ENCODE measurements around the gene MSI2.

MSI2 gene

GRCh38 chr17:57639381-57639780 lies 383.1 kb downstream of the MSI2 start:
- no peaks in the 10 kb centered on the region for H3K27me3 ChIP-seq (ENCODE audit: insufficient read depth, low read length)
- peaks cover 14% of the 10 kb centered on the region for H3K36me3 ChIP-seq (ENCODE audit: insufficient read depth, low read length)
- no peaks in the 10 kb centered on the region for H3K9me3 ChIP-seq (ENCODE audit: low read length)
- H2AFZ ChIP-seq (ENCODE audit: low read depth, low read length) = no peak overlapping the region
- H3K4me3 ChIP-seq (ENCODE audit: low read length) = no peak overlapping the region
- peaks cover 8% of the 10 kb centered on the region for H3K4me1 ChIP-seq (ENCODE audit: insufficient read depth, low read length)

GRCh38 chr17:57640079-57640478 lies 383.8 kb downstream of the MSI2 start:
- Histone ChIP-seq H3K4me1 (ENCODE audit: insufficient read depth, low read length) (peaks cover 8% of the 10 kb centered on the region), H3K9me3 (ENCODE audit: low read length) (no peaks in the 10 kb centered on the region), H3K27me3 (ENCODE audit: insufficient read depth, low read length) (no peaks in the 10 kb centered on the region), H3K36me3 (ENCODE audit: insufficient read depth, low read length) (peaks cover 16% of the 10 kb centered on the region), H3K4me3 (ENCODE audit: low read length) (no peak overlapping the region), H2AFZ (ENCODE audit: low read depth, low read length) (no peak overlapping the region)

GRCh38 chr17:57641761-57642160 lies 385.4 kb downstream of the MSI2 start:
- peaks cover 22% of the 10 kb centered on the region for H3K36me3 ChIP-seq (ENCODE audit: insufficient read depth, low read length)
- peaks cover 8% of the 10 kb centered on the region for H3K4me1 ChIP-seq (ENCODE audit: insufficient read depth, low read length)
- H2AFZ ChIP-seq (ENCODE audit: low read depth, low read length) = no peak overlapping the region
- no peaks in the 10 kb centered on the region for H3K27me3 ChIP-seq (ENCODE audit: insufficient read depth, low read length)
- H3K4me3 ChIP-seq (ENCODE audit: low read length) = no peak overlapping the region
- H3K9me3 ChIP-seq (ENCODE audit: low read length) = no peaks in the 10 kb centered on the region

- Histone ChIP-seq H3K4me3 (ENCODE audit: low read length) (no peak overlapping the region), H3K9me3 (ENCODE audit: low read length) (no peaks in the 10 kb centered on the region), H3K4me1 (ENCODE audit: insufficient read depth, low read length) (peaks cover 8% of the 10 kb centered on the region)
These were observed 386.7 kb downstream of the MSI2 start for GRCh38 chr17:57643062-57643461.

GRCh38 chr17:57644326-57644725 lies 388.0 kb downstream of the MSI2 start:
- Histone ChIP-seq H2AFZ (ENCODE audit: low read depth, low read length) (no peak overlapping the region), H3K9me3 (ENCODE audit: low read length) (no peaks in the 10 kb centered on the region), H3K4me3 (ENCODE audit: low read length) (no peak overlapping the region), H3K36me3 (ENCODE audit: insufficient read depth, low read length) (peaks cover 26% of the 10 kb centered on the region), H3K4me1 (ENCODE audit: insufficient read depth, low read length) (peaks cover 10% of the 10 kb centered on the region), H3K27me3 (ENCODE audit: insufficient read depth, low read length) (no peaks in the 10 kb centered on the region)

More at GRCh38 chr17:57643062-57643461, 386.7 kb downstream of the MSI2 start:
- H3K36me3 ChIP-seq (ENCODE audit: insufficient read depth, low read length) = peaks cover 21% of the 10 kb centered on the region
- H2AFZ ChIP-seq (ENCODE audit: low read depth, low read length) = no peak overlapping the region
- H3K27me3 ChIP-seq (ENCODE audit: insufficient read depth, low read length) = no peaks in the 10 kb centered on the region

GRCh38 chr17:57645950-57646665 lies 389.8 kb downstream of the MSI2 start:
- H3K27me3 ChIP-seq (ENCODE audit: insufficient read depth, low read length) = no peaks in the 10 kb centered on the region
- H3K4me3 ChIP-seq (ENCODE audit: low read length) = no peak overlapping the region
- peaks cover 20% of the 10 kb centered on the region for H3K4me1 ChIP-seq (ENCODE audit: insufficient read depth, low read length)
- H3K9me3 ChIP-seq (ENCODE audit: low read length) = no peaks in the 10 kb centered on the region
- no peak overlapping the region for H2AFZ ChIP-seq (ENCODE audit: low read depth, low read length)
- peaks cover 31% of the 10 kb centered on the region for H3K36me3 ChIP-seq (ENCODE audit: insufficient read depth, low read length)

- no peaks in the 10 kb centered on the region for H3K27me3 ChIP-seq (ENCODE audit: insufficient read depth, low read length)
- no peak overlapping the region for H3K4me3 ChIP-seq (ENCODE audit: low read length)
- H2AFZ ChIP-seq (ENCODE audit: low read depth, low read length) = no peak overlapping the region
- peaks cover 38% of the 10 kb centered on the region for H3K36me3 ChIP-seq (ENCODE audit: insufficient read depth, low read length)
- H3K9me3 ChIP-seq (ENCODE audit: low read length) = no peaks in the 10 kb centered on the region
- peaks cover 13% of the 10 kb centered on the region for H3K4me1 ChIP-seq (ENCODE audit: insufficient read depth, low read length)
These were observed 392.4 kb downstream of the MSI2 start for GRCh38 chr17:57648720-57649119.

- H3K36me3 ChIP-seq (ENCODE audit: insufficient read depth, low read length) = peaks cover 41% of the 10 kb centered on the region
- no peaks in the 10 kb centered on the region for H3K9me3 ChIP-seq (ENCODE audit: low read length)
- H3K4me3 ChIP-seq (ENCODE audit: low read length) = no peak overlapping the region
- H3K4me1 ChIP-seq (ENCODE audit: insufficient read depth, low read length) = peaks cover 11% of the 10 kb centered on the region
- no peaks in the 10 kb centered on the region for H3K27me3 ChIP-seq (ENCODE audit: insufficient read depth, low read length)
- no peak overlapping the region for H2AFZ ChIP-seq (ENCODE audit: low read depth, low read length)
These were observed 392.9 kb downstream of the MSI2 start for GRCh38 chr17:57649191-57649590.

- H3K4me1 ChIP-seq (ENCODE audit: insufficient read depth, low read length) = peaks cover 11% of the 10 kb centered on the region
- H3K27me3 ChIP-seq (ENCODE audit: insufficient read depth, low read length) = no peaks in the 10 kb centered on the region
- H3K9me3 ChIP-seq (ENCODE audit: low read length) = no peaks in the 10 kb centered on the region
- no peak overlapping the region for H3K4me3 ChIP-seq (ENCODE audit: low read length)
- peaks cover 44% of the 10 kb centered on the region for H3K36me3 ChIP-seq (ENCODE audit: insufficient read depth, low read length)
- no peak overlapping the region for H2AFZ ChIP-seq (ENCODE audit: low read depth, low read length)
These were observed 393.6 kb downstream of the MSI2 start for GRCh38 chr17:57649731-57650484.

GRCh38 chr17:57650548-57650947 lies 394.2 kb downstream of the MSI2 start:
- Histone ChIP-seq H3K27me3 (ENCODE audit: insufficient read depth, low read length) (no peaks in the 10 kb centered on the region), H3K4me3 (ENCODE audit: low read length) (no peak overlapping the region), H2AFZ (ENCODE audit: low read depth, low read length) (no peak overlapping the region), H3K4me1 (ENCODE audit: insufficient read depth, low read length) (peaks cover 11% of the 10 kb centered on the region), H3K9me3 (ENCODE audit: low read length) (no peaks in the 10 kb centered on the region), H3K36me3 (ENCODE audit: insufficient read depth, low read length) (peaks cover 45% of the 10 kb centered on the region)

- peaks cover 11% of the 10 kb centered on the region for H3K4me1 ChIP-seq (ENCODE audit: insufficient read depth, low read length)
- peaks cover 49% of the 10 kb centered on the region for H3K36me3 ChIP-seq (ENCODE audit: insufficient read depth, low read length)
- no peak overlapping the region for H2AFZ ChIP-seq (ENCODE audit: low read depth, low read length)
- H3K27me3 ChIP-seq (ENCODE audit: insufficient read depth, low read length) = no peaks in the 10 kb centered on the region
- H3K9me3 ChIP-seq (ENCODE audit: low read length) = no peaks in the 10 kb centered on the region
- H3K4me3 ChIP-seq (ENCODE audit: low read length) = no peak overlapping the region
These were observed 395.1 kb downstream of the MSI2 start for GRCh38 chr17:57651451-57651850.

- Histone ChIP-seq H2AFZ (ENCODE audit: low read depth, low read length) (no peak overlapping the region), H3K4me3 (ENCODE audit: low read length) (no peak overlapping the region), H3K27me3 (ENCODE audit: insufficient read depth, low read length) (no peaks in the 10 kb centered on the region), H3K4me1 (ENCODE audit: insufficient read depth, low read length) (peaks cover 11% of the 10 kb centered on the region), H3K9me3 (ENCODE audit: low read length) (no peaks in the 10 kb centered on the region), H3K36me3 (ENCODE audit: insufficient read depth, low read length) (peaks cover 52% of the 10 kb centered on the region)
These were observed 395.7 kb downstream of the MSI2 start for GRCh38 chr17:57651996-57652395.

- Histone ChIP-seq H3K9me3 (ENCODE audit: low read length) (no peaks in the 10 kb centered on the region), H3K4me3 (ENCODE audit: low read length) (no peak overlapping the region), H3K36me3 (ENCODE audit: insufficient read depth, low read length) (peaks cover 51% of the 10 kb centered on the region), H3K4me1 (ENCODE audit: insufficient read depth, low read length) (peaks cover 11% of the 10 kb centered on the region), H2AFZ (ENCODE audit: low read depth, low read length) (no peak overlapping the region), H3K27me3 (ENCODE audit: insufficient read depth, low read length) (no peaks in the 10 kb centered on the region)
These were observed 396.5 kb downstream of the MSI2 start for GRCh38 chr17:57652811-57653210.
